GM10266 (cell line): ENCODE data around the gene TRMU.

Experiments used
- DNase-seq: peaks from one replicate; pipeline ENCODE4 v3.0.0; 2012; ENCODE audit errors: extremely low spot score
- CTCF ChIP-seq: IDR thresholded peaks from 2 replicates; pipeline ENCODE4 v1.5.1; 2012; ENCODE audit warnings: mild to moderate bottlenecking, low read depth; ENCODE audit not compliant: control insufficient read depth, insufficient read depth; ENCODE audit errors: missing control alignments

Gene TRMU

GRCh38 chr22:46380581-46380980, 45.1 kb downstream of the TRMU start:
- no peak for DNase-seq
- no peak for TF ChIP-seq CTCF

GRCh38 chr22:46381142-46381541, 45.6 kb downstream of the TRMU start:
- no peak for DNase-seq
- TF ChIP-seq CTCF: no peak

GRCh38 chr22:46381731-46382130, 46.2 kb downstream of the TRMU start:
- TF ChIP-seq CTCF: no peak
- no peak for DNase-seq

- TF ChIP-seq CTCF: no peak
- no peak for DNase-seq
Measured at GRCh38 chr22:46382524-46382923, 47.0 kb downstream of the TRMU start.

GRCh38 chr22:46386312-46386711, 50.8 kb downstream of the TRMU start:
- no peak for DNase-seq
- no peak for TF ChIP-seq CTCF

- no peak for DNase-seq
- no peak for TF ChIP-seq CTCF
Measured at GRCh38 chr22:46387748-46388147, 52.2 kb downstream of the TRMU start.

GRCh38 chr22:46388647-46389046, 53.1 kb downstream of the TRMU start:
- no peak for TF ChIP-seq CTCF
- no peak for DNase-seq
